WTC11 (cell line): ENCODE data around the gene CCDC112. TPM values are rescaled to one million over a fixed set of nuclear protein-coding genes. Genes with fewer than 3 reads are reported as not detected.

Experiments used
- ATAC-seq: fragments of 200-7000 bp; cut with Tn5 transposase; 2 replicates; pipeline ENCODE4 v1.10.0; 2021; ENCODE audit warnings: mild to moderate bottlenecking, moderate library complexity
- CTCF ChIA-PET: fragments of 300-600 bp; sonication (Branson Sonifier 250); formaldehyde crosslinking; loops from one replicate; lab custom pipeline; 2021; ENCODE audit warnings: antibody characterized with exemption; lab: Charles Lee
- POLR2A ChIA-PET: fragments of 350-600 bp; sonication (Branson Sonifier 250); formaldehyde crosslinking; loops from one replicate; lab custom pipeline; 2021; ENCODE audit warnings: antibody characterized with exemption; lab: Charles Lee
- DNase-seq: peaks from one replicate; pipeline ENCODE4 v3.0.0; 2021; ENCODE audit warnings: low spot score
- H3K27ac Mint-ChIP-seq: 2 replicates; pipeline ENCODE4 v1.8.0; 2021; ENCODE audit warnings: mixed read lengths
- H3K27me3 Mint-ChIP-seq: 2 replicates; pipeline ENCODE4 v1.8.0; 2021; ENCODE audit warnings: low read depth, mild to moderate bottlenecking, moderate library complexity, mixed read lengths
- H3K36me3 Mint-ChIP-seq: 2 replicates; pipeline ENCODE4 v1.8.0; 2021; ENCODE audit warnings: mixed read lengths
- H3K4me1 Mint-ChIP-seq: 2 replicates; pipeline ENCODE4 v1.8.0; 2022; ENCODE audit warnings: mixed read lengths
- H3K4me3 Mint-ChIP-seq: 2 replicates; pipeline ENCODE4 v1.8.0; 2021; ENCODE audit warnings: mild to moderate bottlenecking, moderate library complexity, mixed read lengths
- H3K9me3 Mint-ChIP-seq: 2 replicates; pipeline ENCODE4 v1.8.0; 2021; ENCODE audit warnings: mixed read lengths
- AFF4 ChIP-seq: sonication (generic); formaldehyde crosslinking; IDR thresholded peaks from 2 replicates; pipeline ENCODE4 v1.8.1; 2023; ENCODE audit warnings: mild to moderate bottlenecking, missing genetic modification reagents, borderline replicate concordance
- ATF3 ChIP-seq: sonication (generic); formaldehyde crosslinking; conservative IDR thresholded peaks from 2 replicates; pipeline ENCODE4 v1.8.1; 2022; ENCODE audit warnings: mild to moderate bottlenecking, missing genetic modification reagents
- ATF6 ChIP-seq: sonication (generic); formaldehyde crosslinking; IDR thresholded peaks from 2 replicates; pipeline ENCODE4 v1.8.1; 2023; ENCODE audit warnings: mild to moderate bottlenecking, missing genetic modification reagents
- CBFB ChIP-seq: sonication (generic); formaldehyde crosslinking; IDR thresholded peaks from 2 replicates; pipeline ENCODE4 v1.8.1; 2022; ENCODE audit warnings: mild to moderate bottlenecking, low read depth, missing genetic modification reagents
- CDX4 ChIP-seq: fragments of 250-450 bp; sonication (Bioruptor Pico); IDR thresholded peaks from 2 replicates; pipeline ENCODE4 v1.9.0; 2021; ENCODE audit warnings: moderate library complexity, mild to moderate bottlenecking, inconsistent platforms, borderline replicate concordance
- CTCF ChIP-seq: fragments of 200-600 bp; IDR thresholded peaks from 2 replicates; pipeline ENCODE4 v1.8.0; 2022; ENCODE audit warnings: antibody characterized with exemption
- E2F4 ChIP-seq: sonication (generic); formaldehyde crosslinking; IDR thresholded peaks from 2 replicates; pipeline ENCODE4 v1.8.1; 2022; ENCODE audit warnings: low read depth, mild to moderate bottlenecking, moderate library complexity, missing genetic modification reagents, borderline replicate concordance
- EMX1 ChIP-seq: fragments of 250-450 bp; sonication (Bioruptor Pico); IDR thresholded peaks from 2 replicates; pipeline ENCODE4 v1.8.0; 2021; ENCODE audit warnings: mild to moderate bottlenecking
- IRF2 ChIP-seq: sonication (generic); formaldehyde crosslinking; IDR thresholded peaks from 2 replicates; pipeline ENCODE4 v1.8.0; 2022; ENCODE audit warnings: low read depth, missing genetic modification reagents, borderline replicate concordance
- MYBL2 ChIP-seq: sonication (generic); formaldehyde crosslinking; IDR thresholded peaks from 2 replicates; pipeline ENCODE4 v1.8.1; 2023; ENCODE audit warnings: mild to moderate bottlenecking, moderate library complexity, missing genetic modification reagents
- NFE2L1 ChIP-seq: sonication (generic); formaldehyde crosslinking; IDR thresholded peaks from 2 replicates; pipeline ENCODE4 v1.8.1; 2023; ENCODE audit warnings: missing genetic modification reagents
- PRDM15 ChIP-seq: sonication (generic); formaldehyde crosslinking; IDR thresholded peaks from 2 replicates; pipeline ENCODE4 v1.8.0; 2022; ENCODE audit warnings: missing genetic modification reagents
- SMAD4 ChIP-seq: sonication (generic); formaldehyde crosslinking; IDR thresholded peaks from 2 replicates; pipeline ENCODE4 v1.8.0; 2022; ENCODE audit warnings: mild to moderate bottlenecking, missing genetic modification reagents
- ZSCAN18 ChIP-seq: fragments of 250-450 bp; sonication (Bioruptor Pico); IDR thresholded peaks from 2 replicates; pipeline ENCODE4 v2.1.2; 2022; ENCODE audit warnings: mild to moderate bottlenecking, moderate library complexity
- total RNA-seq: library from RNA; stranded (reverse); gene quantifications from 3 replicates; pipeline ENCODE4 v1.2.3, GENCODE V29; 2021

The CCDC112 gene
- total RNA-seq, 1 experiment from 2014 or later, result 12.2 TPM

GRCh38 chr5:115241881-115242642 is 54.4 kb downstream of the CCDC112 start:
- ATAC-seq, result no peak
- POLR2A ChIA-PET, result no interaction called here
- DNase-seq, result no peak
- Mint-ChIP-seq H3K27ac (no peak overlapping the region), H3K36me3 (peaks cover 14% of the 10 kb centered on the region; the same call in 1 of the 2 replicates), H3K27me3 (no peaks in the 10 kb centered on the region), H3K9me3 (no peaks in the 10 kb centered on the region), H3K4me3 (no peak overlapping the region), H3K4me1 (peaks cover 4% of the 10 kb centered on the region; the same call in 1 of the 2 replicates)
- TF ChIP-seq AFF4 (CRISPR knock-in tag) (no peak), CDX4 (CRISPR knock-in tag) (no peak), IRF2 (CRISPR knock-in tag) (no peak), SMAD4 (CRISPR knock-in tag) (no peak), CBFB (CRISPR knock-in tag) (no peak)
- TF ChIP-seq, all 79 proteins: peak for 0
- CTCF ChIA-PET, result no interaction called here

GRCh38 chr5:115237066-115237465 is 59.4 kb downstream of the CCDC112 start:
- TF ChIP-seq ATF6 (CRISPR knock-in tag) (no peak), ZSCAN18 (CRISPR knock-in tag) (no peak), CDX4 (CRISPR knock-in tag) (no peak), EMX1 (CRISPR knock-in tag) (no peak), CTCF (no peak), PRDM15 (CRISPR knock-in tag) (no peak), MYBL2 (no peak), NFE2L1 (CRISPR knock-in tag) (no peak), E2F4 (CRISPR knock-in tag) (no peak), ATF3 (CRISPR knock-in tag) (no peak)
- Mint-ChIP-seq H3K4me1 (peaks cover 4% of the 10 kb centered on the region; the same call in 1 of the 2 replicates), H3K27me3 (no peaks in the 10 kb centered on the region), H3K27ac (no peak overlapping the region), H3K36me3 (peaks cover 14% of the 10 kb centered on the region; the same call in 1 of the 2 replicates), H3K9me3 (no peaks in the 10 kb centered on the region), H3K4me3 (no peak overlapping the region)
- POLR2A ChIA-PET, result no interaction called here
- no peak for ATAC-seq
- DNase-seq, result no peak
- CTCF ChIA-PET, result interaction anchor here (0.6 kb wide), 1 partner anchor 76 kb away, joined by 3 read pairs; no protein-coding TSS in a partner anchor
